PC-9 (cell line): ENCODE results near the gene THPO. TPM values are rescaled to one million over a fixed set of nuclear protein-coding genes. Genes with fewer than 3 reads are reported as not detected.
A peak's percentile ranks its signal among the peaks of the same experiment; 100 is the strongest.

Experiments
- BruUV-seq: library from RNA; stranded (reverse); fragments of 400-500 nt; replicated peaks from 2 replicates; lab custom pipeline; 2021; lab: Mats Ljungman, UMichigan
- CTCF ChIA-PET: fragments of 300-600 bp; sonication (Branson Sonifier 250); formaldehyde crosslinking; loops from one replicate; lab custom pipeline; 2022; ENCODE audit warnings: antibody characterized with exemption; lab: Charles Lee
- POLR2A ChIA-PET: fragments of 300-600 bp; sonication (Branson Sonifier 250); formaldehyde crosslinking; loops from one replicate; lab custom pipeline; 2022; ENCODE audit warnings: antibody characterized with exemption; ENCODE audit not compliant: unreplicated experiment; lab: Charles Lee
- DNase-seq, 2 experiments: peaks; one replicate each; pipeline versions ENCODE4 v3.0.0 to v3.0.0-alpha.2; 2015 to 2022; ENCODE audit warnings: mixed read lengths in 1 of 2
- H2AFZ ChIP-seq: fragments of 200-600 bp; sonication (generic); 2 replicates; pipeline ENCODE4 v1.8.1; 2017; ENCODE audit warnings: antibody characterized with exemption
- H3F3A ChIP-seq: fragments of 200-600 bp; sonication (generic); 2 replicates; pipeline ENCODE4 v1.8.1; 2017; ENCODE audit warnings: antibody characterized with exemption, mild to moderate bottlenecking, low read depth; ENCODE audit not compliant: insufficient read depth
- H3K27ac ChIP-seq: fragments of 200-600 bp; sonication (generic); 2 replicates; pipeline ENCODE4 v1.6.1; 2016; ENCODE audit warnings: mixed run types
- H3K27me3 ChIP-seq: fragments of 200-600 bp; sonication (generic); 2 replicates; pipeline ENCODE4 v1.6.1; 2016; ENCODE audit warnings: low read depth, mixed run types; ENCODE audit not compliant: insufficient read depth
- H3K36me3 ChIP-seq: fragments of 200-600 bp; sonication (generic); 2 replicates; pipeline ENCODE4 v1.6.1; 2016; ENCODE audit warnings: low read depth, mixed run types
- H3K4me1 ChIP-seq: fragments of 200-600 bp; sonication (generic); replicated peaks from 2 replicates; pipeline ENCODE4 v1.6.1; 2016; ENCODE audit warnings: mixed run types; ENCODE audit not compliant: insufficient read depth
- H3K4me2 ChIP-seq: fragments of 200-600 bp; sonication (generic); 2 replicates; pipeline ENCODE4 v1.6.1; 2017; ENCODE audit warnings: mixed run types
- H3K4me3 ChIP-seq: fragments of 200-600 bp; sonication (generic); 2 replicates; pipeline ENCODE4 v1.6.1; 2016; ENCODE audit warnings: mixed run types
- H3K79me2 ChIP-seq: fragments of 200-600 bp; sonication (generic); 2 replicates; pipeline ENCODE4 v1.6.1; 2017; ENCODE audit warnings: low read depth, mixed run types
- H3K9me2 ChIP-seq: fragments of 200-600 bp; sonication (generic); 2 replicates; pipeline ENCODE4 v1.8.1; 2017; ENCODE audit warnings: mild to moderate bottlenecking; ENCODE audit not compliant: insufficient read depth
- H3K9me3 ChIP-seq: fragments of 200-600 bp; sonication (generic); 2 replicates; pipeline ENCODE4 v1.8.1; 2016; ENCODE audit warnings: low read depth; ENCODE audit not compliant: insufficient read depth
- H4K20me1 ChIP-seq: fragments of 200-600 bp; sonication (generic); 2 replicates; pipeline ENCODE4 v1.8.1; 2017; ENCODE audit not compliant: insufficient read depth
- EZH2 ChIP-seq: fragments of 200-600 bp; sonication (generic); IDR thresholded peaks from 2 replicates; pipeline ENCODE4 v1.8.0; 2017; ENCODE audit warnings: antibody characterized with exemption, low read depth
- intact Hi-C: fragments of 100-400 bp; cut with micrococcal nuclease; formaldehyde crosslinking; loops from one replicate; pipeline ENCODE4 v1.10.0; 2022; ENCODE audit not compliant: unreplicated experiment
- total RNA-seq: library from RNA; stranded (reverse); gene quantifications from 2 replicates; pipeline ENCODE4 v1.2.3, GENCODE V29; 2021
- TF ChIP-seq, protein P1 (sequence below): fragments of 200-600 bp; sonication (generic); conservative IDR thresholded peaks from 2 replicates; pipeline ENCODE4 v1.6.1; 2017; ENCODE audit warnings: mixed run types, antibody characterized with exemption, mild to moderate bottlenecking, moderate library complexity

Gene THPO
- total RNA-seq, 1 experiment from 2014 or later: not detected

DNA sequence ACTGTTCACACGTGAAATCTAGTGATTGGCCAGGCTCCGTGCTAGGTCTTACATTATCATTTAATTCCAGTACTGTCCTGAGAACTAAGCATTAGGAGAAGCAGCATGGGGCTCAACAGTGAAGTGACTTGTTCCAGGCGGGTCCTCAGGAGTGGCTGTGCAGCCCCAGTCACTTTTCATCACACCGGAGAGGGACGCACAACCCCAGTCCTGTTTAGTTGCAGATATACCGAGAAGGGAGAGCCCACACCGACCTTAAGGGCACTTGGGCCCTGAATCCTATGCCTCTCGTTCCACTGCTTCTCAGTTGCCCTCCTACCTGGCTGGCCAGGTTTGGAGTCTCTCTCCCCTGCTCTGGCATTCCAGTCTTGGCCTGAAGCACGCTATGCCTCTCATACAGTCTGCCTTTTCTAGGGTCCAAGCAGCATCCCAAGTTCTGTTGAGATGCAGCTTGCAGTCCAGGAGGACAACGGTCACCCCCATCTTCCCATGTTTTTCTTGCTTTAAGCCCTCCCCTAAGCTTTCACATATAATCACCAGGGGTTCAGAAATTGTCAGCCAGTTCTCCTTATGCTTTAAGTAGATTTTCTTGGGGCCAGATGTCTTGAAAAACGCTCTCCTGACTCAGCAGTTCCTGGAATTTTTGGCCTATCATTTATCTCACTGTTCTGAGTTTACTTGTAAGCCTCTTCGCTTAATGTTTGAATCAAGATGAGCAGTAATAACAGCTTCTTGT, 30.5 kb downstream of the THPO start:
- intact Hi-C loops: loop anchor here (5.0 kb wide), 1 partner anchor 35 kb away; the partner anchor contains the start of gene EIF4G1
- POLR2A ChIA-PET: no interaction called here
- BruUV-seq: TSS peak; percentile 15

DNA sequence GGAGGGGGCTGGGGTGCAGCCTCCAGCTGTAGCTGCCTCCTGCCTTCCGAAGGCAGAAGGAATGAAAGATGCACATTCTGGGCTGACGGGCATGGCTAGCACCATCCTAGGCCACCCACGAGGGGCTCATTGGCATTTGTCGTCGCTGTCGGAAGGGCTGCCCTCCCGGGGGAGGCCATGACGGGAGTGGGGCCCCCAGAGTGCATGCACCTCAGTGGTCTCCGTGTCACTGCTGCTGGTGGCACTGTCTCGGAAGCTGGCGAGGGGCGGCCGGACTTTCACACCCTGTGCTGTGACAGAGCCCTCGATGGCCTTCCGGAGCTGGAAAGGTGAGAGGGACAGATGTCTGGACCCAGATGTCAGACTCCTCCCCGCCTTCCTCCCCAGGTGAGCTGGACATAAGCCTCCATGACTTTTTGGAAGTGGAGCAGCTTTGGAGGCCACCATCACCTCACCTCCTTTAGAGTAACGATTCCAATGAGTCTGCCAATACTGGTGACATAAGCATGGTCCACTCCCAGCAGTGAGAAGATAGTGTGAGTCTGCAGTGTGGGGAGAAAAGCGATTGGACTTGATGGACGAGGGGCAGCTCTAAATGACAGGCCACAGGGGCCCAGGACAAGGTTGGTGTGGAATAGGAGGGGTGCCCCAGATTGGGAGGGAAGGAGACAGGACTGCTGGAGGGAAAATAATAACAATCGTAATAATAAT, 31.4 kb downstream of the THPO start:
- Histone ChIP-seq H3K27ac (no peak overlapping the region), H2AFZ (no peak overlapping the region), H3K4me3 (no peak overlapping the region), H3K27me3 (no peaks in the 10 kb centered on the region), H3F3A (0 out of 2 replicates have a peak, but pooled peaks cover 5% of the 10 kb centered on the region), H3K9me3 (no peaks in the 10 kb centered on the region), H4K20me1 (no peaks in the 10 kb centered on the region), H3K4me2 (no peak overlapping the region), H3K4me1 (peaks cover 7% of the 10 kb centered on the region; the same call in 1 of the 2 replicates), H3K36me3 (no peaks in the 10 kb centered on the region), H3K79me2 (no peaks in the 10 kb centered on the region), H3K9me2 (no peaks in the 10 kb centered on the region)
- POLR2A ChIA-PET: no interaction called here
- intact Hi-C loops: loop anchor here (5.0 kb wide), 1 partner anchor 34 kb away; the partner anchor contains the start of gene EIF4G1
- BruUV-seq: no TSS peak
- TF ChIP-seq EZH2: no peak
- TF ChIP-seq, protein P1, sequence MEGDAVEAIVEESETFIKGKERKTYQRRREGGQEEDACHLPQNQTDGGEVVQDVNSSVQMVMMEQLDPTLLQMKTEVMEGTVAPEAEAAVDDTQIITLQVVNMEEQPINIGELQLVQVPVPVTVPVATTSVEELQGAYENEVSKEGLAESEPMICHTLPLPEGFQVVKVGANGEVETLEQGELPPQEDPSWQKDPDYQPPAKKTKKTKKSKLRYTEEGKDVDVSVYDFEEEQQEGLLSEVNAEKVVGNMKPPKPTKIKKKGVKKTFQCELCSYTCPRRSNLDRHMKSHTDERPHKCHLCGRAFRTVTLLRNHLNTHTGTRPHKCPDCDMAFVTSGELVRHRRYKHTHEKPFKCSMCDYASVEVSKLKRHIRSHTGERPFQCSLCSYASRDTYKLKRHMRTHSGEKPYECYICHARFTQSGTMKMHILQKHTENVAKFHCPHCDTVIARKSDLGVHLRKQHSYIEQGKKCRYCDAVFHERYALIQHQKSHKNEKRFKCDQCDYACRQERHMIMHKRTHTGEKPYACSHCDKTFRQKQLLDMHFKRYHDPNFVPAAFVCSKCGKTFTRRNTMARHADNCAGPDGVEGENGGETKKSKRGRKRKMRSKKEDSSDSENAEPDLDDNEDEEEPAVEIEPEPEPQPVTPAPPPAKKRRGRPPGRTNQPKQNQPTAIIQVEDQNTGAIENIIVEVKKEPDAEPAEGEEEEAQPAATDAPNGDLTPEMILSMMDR: no peak
- CTCF ChIA-PET: interaction anchor here (0.5 kb wide), 1 partner anchor 454 kb away, joined by 3 read pairs; no protein-coding TSS in a partner anchor
- no peak for DNase-seq

More for the DNA sequence above, 30.5 kb downstream of the THPO start:
- Histone ChIP-seq H4K20me1 (no peaks in the 10 kb centered on the region), H3K9me2 (no peaks in the 10 kb centered on the region), H3K4me3 (no peak overlapping the region), H3K36me3 (no peaks in the 10 kb centered on the region), H3K27ac (no peak overlapping the region), H3K4me1 (peaks cover 3% of the 10 kb centered on the region; the same call in 1 of the 2 replicates), H3K79me2 (no peaks in the 10 kb centered on the region), H3F3A (0 out of 2 replicates have a peak, but pooled peaks cover 5% of the 10 kb centered on the region), H2AFZ (no peak overlapping the region), H3K4me2 (no peak overlapping the region), H3K9me3 (no peaks in the 10 kb centered on the region), H3K27me3 (no peaks in the 10 kb centered on the region)
- TF ChIP-seq, protein P1: no peak
- TF ChIP-seq EZH2: no peak
- no peak for DNase-seq
- CTCF ChIA-PET: interaction anchor here (0.6 to 0.7 kb wide), 3 partner anchors 24 to 41 kb away, joined by 3 to 13 read pairs (median 8); no protein-coding TSS in a partner anchor
